ENCODE measurements around the gene PARM1.

Gene PARM1

DNA sequence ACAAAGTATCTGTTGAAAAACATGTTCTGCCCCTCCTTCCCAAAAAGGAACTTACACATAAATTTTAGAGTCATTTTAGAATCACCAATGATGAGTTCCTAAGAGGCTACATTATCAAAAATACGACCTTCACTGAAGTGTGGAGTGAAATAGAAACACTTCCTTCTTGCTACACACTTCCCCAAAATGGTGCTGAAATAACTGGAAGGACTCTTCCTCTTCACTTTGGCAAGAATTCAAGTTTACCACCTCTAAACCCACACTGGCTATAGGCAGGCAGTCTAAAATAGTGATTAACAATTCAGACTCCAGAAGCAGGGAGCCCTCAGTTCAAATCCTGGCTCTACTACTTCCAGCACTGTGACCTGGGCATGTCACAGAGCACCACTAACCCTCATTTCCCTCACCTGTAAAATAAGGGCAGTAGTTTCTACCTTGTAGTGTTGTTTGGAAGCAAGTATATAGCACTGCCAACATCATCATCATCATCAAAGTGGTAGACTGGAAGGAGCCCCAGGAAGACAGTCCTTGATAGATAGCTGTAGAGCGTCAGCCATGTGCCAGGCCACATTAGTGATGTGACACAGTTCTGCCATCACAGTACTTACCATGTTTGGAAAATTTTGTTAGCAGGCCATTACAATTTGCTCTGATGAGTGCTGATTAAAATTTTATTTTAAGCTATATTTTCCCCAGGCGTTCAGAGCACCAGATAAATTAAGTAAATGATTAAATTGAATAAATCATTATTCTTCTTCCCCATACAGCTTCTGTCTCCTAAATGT lies 103.3 kb downstream of the PARM1 start:
- DNase-seq, result no peak

DNA sequence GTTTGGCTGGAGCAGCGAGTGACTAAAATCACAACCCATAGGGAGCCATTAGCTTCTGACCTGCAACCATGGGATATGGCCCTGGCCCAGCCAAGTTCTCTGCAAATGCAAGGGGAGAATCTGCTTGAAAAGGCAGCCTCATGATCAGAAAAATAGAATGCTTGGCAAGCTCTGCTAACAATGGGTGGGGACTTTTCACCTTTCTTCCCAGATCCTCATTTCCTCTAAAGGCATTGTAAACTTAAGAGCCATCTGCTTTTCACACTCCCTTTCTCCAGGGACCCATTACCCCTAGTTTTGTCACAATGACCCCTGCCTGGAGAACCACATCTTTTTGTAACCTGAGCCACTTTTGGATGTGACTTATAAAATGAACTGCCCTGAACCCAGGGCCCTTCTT lies 104.3 kb downstream of the PARM1 start:
- DNase-seq, result no peak

DNA sequence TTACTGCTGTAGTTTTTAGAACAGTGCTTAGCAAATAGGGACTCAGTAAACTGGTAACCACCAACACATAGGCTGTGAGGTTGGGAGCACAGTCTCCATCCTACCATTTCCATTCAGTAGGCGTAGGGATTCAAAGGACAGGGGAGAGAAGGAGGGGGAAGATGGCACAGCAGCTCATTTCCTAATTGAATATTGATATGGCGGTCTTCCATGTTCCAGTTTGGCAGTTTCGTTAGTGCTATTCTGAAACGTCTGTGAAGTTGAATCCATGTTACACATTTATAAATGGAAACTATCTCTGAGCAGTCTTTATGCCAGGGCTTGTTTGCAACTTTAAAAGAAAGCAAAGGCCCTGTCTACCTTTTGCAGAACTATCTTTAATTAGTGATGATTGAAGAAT lies 105.5 kb downstream of the PARM1 start:
- no peak for DNase-seq

DNA sequence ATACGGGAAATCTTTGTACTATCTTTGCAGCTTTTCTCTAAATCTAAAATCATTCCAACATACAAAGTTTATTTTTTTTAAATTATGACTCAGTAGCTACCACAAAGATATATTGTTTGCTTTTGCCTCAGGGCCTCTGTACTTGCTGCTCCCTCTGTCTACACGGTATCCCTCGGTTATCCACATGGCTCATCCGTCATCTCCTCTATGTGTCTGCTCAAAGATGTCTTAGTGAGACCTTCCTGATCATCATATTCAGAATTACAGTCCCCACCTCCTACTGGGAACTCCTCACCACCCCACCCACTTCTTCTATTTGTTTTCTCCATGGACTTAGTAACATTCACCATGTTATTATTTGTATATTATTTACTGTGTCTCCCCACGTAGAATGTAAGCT lies 107.8 kb downstream of the PARM1 start:
- no peak for DNase-seq

DNA sequence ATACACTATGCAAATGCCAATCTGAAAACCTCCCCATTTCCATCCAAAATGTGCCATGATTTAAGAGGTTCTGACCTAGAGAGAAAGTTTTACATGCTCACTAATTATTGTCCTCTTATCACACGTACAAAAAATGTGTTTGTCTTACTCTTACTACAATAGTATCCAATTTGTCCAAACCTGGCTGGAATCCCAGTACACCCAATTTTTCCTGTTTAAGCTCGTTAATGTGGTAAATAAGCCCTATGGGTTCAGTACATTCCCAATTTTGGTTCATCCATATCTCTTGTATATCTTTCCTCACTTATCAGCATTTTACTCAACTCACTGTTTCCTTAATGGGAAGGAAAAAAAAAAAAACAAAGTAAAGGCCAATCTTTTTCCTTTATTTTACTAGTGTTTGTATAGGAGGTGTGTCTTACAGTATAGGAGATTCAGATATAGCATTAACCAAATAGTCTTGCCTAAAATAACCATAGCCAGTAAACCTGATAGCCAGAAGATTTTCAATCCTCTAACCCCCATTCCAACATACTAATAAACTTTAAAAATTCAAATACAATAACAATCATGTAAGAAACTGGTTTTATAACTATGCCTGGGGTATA lies 109.8 kb downstream of the PARM1 start:
- DNase-seq, result no peak

DNA sequence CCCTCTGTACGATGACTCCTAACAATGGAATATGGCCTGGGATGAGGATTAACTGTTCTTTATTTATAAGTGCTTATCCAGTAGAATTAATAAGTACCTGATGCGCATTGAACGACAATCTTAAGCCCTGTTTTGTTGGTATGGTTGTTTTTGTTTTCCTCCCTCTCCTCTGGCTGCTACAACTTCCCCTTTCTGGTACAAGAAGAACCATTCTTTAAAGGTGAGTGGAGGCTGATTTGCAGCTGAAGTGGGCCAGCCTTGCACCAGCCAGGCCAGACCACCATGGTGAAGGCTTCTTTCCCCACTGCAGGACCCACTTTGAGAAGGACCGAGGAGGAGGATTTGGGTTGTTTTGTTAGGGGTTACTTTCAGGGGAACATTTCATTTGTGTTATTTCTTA lies 113.3 kb downstream of the PARM1 start:
- no peak for DNase-seq

DNA sequence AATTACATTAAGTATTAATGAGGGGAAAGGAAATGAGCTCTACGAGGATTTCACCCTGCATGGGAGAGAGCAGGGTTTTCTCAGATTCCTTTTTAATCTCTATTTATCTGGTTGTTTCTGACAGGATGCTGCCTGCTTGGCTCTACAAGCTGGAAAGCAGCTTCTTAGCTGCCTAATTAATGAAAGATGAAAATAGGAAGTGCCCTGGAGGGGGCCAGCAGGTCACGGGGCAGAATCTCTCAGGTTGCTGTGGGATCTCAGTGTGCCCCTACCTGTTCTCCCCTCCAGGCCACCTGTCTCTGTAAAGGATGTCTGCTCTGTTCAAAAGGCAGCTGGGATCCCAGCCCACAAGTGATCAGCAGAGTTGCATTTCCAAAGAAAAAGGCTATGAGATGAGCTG lies 113.7 kb downstream of the PARM1 start:
- no peak for DNase-seq

DNA sequence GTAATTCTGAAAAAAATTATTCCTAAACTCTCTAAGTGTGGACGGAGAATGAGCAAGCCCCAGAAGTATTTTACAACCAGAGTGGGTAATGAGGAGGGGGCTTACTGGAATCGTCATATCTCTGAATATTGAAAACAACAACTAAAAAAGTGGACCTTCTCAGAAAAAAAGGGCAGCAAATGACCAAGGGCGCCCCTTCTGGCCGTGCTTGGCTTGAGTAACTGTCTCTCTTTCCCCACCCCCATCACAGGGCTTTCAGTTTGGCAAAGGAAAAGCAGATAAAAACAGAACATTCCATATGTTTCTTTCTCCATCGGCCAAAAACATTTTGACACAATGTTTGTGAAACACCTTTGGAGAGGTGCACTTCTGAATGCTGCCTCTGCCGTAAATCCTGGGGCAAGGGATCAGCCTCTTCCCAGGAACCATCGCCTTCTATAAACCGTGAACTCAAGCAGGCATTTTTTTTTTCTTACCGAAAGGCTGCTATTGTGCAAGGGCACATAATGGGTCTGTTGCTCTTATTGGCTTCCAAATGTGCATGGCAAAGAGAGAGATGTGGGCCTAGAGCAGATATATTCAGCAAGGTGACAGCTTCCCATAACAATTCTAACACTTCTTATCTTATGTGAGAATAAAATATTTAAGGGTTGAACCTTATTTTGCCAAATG lies 115.4 kb downstream of the PARM1 start:
- DNase-seq, result no peak

DNA sequence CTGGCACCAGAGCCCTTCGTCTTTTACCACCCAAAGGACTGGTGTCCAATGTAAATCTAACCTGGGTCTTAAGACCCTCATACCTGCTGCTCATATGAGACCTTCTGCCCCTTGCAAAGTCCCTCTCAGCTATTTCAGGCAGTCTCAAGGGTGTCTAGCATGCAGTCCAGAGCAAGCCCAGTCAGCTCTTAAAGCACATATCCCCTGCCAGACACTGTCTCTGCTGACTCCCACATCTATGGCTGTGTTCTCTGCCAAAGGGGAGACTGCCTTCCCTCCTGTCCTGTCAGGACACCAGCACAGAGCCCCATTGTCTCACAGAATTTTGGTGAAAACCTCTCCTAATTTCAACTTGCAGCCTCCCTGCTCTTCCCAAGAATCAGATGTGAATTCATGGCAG lies 118.5 kb downstream of the PARM1 start:
- no peak for DNase-seq

DNA sequence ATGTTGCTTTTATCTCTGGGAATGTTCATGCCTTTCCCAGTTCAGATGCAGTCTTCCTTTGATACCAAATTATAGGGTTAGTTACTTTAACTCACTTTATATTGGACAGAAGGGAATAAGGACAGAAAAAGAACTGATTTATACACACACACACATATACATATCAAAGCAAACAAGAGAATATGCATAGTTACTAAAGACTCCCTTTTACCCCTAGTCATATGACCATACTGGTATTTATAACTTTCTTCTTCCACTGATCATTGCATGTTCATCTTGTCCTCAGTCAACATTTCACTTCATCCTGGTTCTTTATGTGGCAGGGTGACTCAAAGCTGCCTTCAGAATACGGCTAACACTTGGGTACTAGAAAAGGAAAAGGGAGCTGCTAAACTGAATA lies 120.4 kb downstream of the PARM1 start:
- DNase-seq, result no peak

DNA sequence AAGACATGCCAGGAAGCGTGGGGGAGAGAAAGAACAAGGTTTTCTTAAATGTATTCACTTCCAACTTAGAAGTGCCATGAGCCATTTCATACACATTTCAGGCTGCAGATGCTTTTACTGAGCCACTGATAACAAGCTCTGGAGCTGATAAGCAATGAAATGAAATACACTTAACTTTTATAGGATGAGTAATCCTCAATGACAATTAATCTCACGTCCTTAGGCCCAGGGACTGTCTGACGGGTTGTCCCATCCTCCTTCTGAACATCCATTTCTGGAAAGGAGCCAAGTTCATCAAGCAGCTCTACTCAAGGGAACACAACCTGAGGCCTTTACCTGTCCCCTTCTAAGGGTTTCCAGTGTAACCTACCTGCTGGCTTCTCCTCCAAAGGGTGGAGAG lies 121.2 kb downstream of the PARM1 start:
- DNase-seq, result no peak

DNA sequence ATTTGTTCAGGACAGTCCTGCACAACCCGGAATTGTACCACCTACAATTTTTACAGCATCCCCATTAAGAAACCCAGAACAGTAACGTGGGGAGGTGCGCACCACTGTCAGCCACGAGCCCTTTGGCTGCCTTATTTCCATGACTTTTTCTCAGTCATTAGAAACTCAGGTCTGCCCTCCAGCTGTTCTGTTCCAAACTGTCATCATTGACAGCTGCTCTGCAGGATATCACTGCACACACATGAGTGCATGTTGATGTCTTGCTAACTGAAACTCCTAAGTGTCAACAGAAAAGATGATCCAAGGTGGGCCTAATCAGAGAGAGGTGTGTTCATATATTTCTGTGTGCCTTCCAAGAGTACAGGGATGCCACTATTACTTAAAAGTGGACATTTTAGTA lies 123.4 kb downstream of the PARM1 start:
- DNase-seq, result no peak

DNA sequence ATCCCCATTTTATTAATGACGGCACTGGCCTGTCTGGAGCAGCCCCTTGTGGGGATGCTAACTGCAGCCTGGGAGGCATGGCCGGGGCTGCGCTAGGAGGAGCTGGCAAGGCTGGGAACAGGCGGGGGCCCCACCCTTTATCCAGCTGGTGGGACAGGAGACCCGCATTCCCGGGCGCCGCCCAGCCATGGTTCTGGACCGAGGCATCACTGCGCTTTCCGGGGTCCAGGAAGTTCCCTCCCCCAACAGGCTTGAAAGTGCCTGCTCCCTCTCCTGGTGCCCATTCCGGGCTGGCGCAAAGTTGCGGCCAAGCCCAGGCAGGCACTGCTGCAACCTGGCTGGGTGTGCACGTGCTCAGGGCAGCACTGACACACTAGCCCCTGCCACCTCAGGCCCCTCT lies 124.5 kb downstream of the PARM1 start:
- no peak for DNase-seq

DNA sequence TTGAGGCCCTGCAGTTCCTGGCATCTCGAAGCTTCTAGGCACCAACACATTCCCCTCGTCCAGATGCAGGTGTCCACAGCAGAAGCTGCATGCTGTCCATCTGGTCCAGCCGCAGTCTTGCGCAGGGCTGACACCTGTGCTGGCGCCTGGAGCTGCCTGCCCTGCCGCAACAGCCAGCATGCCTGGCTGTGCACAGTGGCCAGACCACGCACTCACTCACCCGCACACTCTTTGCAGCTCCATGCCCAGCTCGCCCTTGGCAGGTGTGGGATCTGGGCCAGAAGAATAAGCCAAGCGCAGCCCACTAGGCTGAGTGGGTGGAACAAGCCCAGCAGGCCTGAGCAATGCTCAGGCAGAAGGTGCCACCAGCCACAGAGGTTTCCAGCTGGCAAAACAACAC lies 125.6 kb downstream of the PARM1 start:
- DNase-seq, result no peak

DNA sequence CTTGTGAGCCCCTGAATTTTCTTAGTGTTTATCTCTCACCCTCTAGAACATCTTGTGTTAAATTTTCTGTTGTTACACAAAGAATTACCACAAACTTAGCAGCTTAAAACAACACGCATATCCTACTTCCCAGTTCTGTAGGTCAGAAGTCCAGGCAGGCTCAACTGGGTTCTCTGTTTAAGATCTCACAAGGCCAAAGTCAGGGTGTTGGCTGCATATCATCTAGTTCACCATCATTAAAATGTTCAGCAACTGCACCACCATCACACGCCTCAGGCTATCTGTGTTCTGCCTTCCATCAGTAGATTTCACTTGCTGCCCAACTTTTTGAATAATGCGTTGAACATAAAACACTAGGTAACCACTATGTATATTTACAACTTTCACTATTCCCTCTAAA lies 130.5 kb downstream of the PARM1 start:
- no peak for DNase-seq

DNA sequence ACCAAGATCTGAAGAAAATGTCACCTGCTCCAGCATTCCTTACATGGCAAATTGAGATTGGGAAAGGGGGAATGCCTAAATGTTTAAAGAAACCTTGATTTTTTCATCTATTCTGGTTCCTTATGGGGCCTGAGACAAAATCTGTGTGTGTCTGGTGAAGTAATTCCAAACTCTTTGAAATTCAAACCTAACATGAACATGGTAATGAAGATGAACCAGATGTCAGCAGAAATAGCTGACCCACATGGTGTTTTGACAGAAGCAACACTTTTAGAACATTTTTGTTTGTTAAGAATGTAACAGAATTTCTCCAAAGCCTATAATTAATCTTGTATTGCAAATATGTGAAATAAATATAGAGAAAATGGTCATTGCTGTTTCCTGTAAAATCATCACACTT lies 133.0 kb downstream of the PARM1 start:
- DNase-seq, result no peak

DNA sequence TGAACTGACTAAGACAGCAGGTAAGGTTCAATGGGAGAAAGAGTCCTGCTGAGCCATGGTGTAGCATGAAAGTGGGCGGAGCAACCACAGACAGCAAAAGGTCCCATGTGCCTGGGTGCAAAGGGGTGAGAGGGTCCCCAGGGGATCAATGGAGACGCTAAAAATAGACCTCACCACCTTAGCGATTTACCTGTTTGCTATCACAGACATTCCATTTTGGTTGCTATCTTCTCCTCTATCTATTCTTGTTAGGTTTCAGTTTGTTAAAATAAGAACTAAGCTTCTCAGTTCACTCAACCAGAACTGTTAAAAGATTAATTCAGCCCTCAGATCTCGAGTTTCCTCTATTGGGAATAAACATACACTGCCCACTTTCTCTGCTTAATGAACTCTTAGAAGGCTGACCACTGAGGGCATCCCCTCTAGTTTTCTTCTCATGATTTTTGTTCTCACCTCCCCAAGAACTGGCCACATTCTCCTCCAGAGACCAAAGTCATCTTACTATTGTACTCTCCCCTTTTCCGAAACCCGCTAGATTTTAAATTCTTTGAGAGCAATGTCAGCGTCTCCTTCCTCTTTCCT lies 136.7 kb downstream of the PARM1 start:
- DNase-seq, result no peak

DNA sequence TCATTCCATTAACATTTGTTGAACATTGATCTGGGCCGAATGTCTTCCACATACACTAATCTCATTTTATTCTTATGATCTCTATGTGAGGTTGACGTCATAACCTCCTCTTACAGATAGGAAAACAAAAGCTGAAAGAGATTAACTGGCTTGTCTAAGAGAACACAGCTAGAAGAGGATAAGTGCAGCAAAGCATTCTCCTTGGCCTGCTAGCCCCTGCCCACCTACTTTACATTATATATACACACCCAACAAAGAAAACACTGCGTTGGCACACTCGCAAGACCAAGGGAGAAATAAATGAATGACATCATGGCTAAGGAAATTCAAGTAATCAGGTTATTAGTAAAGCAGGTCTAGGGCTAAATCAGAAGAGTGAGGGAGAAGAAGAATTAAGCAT lies 138.4 kb downstream of the PARM1 start:
- DNase-seq, result no peak

DNA sequence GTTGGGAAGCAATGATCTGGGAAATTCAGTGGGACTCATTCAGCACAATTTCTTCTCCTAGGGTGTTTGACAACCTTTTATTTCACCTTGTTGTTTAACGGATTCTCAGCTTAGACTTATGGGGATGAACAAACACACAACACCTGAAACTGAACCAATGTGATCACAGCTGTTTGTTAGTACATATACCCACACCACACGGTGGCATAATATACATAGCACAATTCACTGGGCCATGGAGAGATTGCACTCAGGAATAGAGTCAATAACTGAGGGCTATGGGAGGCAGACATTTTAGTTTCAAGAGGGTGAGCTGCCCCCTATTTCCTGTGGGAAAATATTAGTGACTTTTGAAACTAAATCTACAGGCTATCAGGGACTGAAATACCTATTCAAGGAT lies 148.0 kb downstream of the PARM1 start:
- no peak for DNase-seq

DNA sequence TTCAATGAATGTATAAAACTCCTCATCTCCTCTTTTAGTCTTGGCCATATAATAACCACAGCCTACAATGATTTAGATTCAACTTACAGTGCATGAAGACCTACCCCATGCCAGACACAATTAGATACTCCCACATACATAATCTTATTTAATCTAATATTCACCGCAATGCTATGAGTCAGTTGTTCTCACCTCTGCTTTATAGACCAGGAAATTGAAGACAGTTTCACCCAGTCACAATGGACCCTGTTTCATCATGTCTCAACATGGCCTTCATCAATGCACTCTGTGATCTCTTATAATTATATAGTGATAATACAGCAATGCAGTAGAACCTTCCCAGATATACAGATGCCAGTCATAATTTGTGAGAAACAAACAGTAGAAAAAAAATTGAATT lies 148.6 kb downstream of the PARM1 start:
- no peak for DNase-seq

DNA sequence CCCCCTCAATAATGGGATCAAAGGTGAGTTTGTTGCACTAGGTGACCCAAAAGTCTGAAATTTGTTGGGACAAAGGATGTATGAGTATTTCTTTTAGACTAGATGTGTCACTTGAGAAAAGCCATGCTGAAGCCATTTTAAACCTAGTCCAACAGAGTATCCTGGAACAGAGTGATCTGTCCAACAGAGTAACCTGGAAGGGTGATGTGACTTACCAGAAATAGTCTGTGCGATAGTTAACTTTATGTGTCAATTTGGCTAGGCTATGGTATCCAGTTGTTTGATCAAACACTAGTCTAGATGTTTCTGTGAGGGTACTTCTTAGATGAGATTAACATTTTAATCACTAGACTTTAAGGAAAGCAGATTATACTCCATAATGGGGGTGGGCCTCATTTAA lies 154.5 kb downstream of the PARM1 start:
- no peak for DNase-seq

DNA sequence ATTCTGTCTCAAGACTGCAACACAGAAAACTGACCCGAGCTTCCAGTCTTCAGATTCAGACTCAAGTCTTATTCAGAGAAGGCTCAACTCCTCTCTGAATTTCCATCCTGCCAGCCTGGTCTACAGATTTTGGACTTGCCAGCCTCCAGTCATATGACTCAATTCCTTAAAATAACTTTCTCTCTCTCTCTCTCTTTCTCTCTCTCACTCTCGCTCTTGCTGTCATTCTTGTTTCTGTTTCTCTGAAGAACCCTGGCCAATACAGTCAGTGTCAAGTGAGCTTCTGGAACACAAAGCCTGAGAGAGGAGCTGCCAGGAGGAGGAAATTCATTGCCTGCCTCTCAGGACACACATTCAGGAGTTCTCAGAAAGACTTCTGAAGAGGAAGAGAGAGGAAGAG lies 154.9 kb downstream of the PARM1 start:
- DNase-seq, result no peak

DNA sequence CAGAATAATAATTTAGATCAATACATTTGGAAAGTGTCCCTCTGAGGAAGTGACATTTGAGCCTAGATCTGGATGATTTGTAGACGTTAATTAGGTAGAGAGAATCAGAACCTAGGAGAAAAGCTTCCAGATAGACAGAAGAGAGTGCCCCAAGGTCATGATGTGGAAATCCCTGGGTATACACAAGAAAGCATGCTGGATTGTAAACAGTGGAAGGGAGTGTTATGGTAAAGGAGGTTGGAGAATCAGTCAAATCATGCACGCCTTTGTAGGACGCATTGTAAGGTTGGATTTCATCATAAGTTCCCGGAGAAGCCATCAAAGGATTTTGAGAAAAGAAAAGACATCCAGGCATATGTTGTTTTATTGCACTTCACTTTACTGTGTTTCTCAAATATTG lies 156.3 kb downstream of the PARM1 start:
- no peak for DNase-seq

DNA sequence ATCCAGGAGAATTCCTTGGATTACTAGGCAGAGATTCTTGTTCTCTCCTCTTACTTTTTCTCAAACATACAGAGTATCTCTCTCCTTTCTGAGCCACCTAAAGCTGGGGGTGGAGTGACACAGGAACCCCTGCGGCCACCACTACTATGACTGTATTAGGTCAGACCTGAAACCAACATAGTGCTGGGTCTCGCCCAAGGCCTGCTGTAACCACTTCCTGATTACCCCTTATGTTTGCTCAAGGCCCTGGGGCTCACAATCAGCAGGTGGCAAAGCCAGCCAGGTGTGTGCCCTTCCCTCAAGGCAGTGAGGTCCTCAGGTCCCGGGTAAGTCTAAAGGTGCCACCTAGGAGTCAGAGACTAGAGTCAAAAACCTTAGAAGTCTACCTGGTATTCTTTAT lies 166.4 kb downstream of the PARM1 start:
- no peak for DNase-seq
